ENCODE results near the gene OR2D2.

The OR2D2 gene, protein sequence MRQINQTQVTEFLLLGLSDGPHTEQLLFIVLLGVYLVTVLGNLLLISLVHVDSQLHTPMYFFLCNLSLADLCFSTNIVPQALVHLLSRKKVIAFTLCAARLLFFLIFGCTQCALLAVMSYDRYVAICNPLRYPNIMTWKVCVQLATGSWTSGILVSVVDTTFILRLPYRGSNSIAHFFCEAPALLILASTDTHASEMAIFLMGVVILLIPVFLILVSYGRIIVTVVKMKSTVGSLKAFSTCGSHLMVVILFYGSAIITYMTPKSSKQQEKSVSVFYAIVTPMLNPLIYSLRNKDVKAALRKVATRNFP

DNA sequence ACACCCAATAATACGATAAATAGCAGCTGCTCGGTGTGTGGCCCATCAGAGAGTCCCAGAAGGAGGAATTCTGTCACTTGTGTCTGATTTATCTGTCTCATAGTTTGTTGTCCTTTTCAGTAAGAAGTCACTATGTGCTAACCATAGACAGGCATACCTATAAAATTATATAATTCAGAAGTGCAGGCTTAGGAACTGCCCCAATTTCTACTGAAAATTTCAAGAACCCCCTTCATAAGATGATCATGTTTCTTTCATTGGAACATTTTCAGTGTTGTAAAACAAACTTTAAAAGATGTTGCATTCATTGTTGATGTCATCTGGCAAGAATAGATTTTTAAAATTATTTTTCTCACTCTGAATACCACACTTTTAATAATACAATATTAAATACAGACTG lies at the start of gene OR2D2:
TSS of gene OR2D2 (minus strand) at position 101 of the 400 bp plus-strand sequence. CDS start at position 101, 0 bp downstream.
- Histone ChIP-seq H3K4me3 (ENCODE audit: low read length) (no peak within 1 kb of the TSS), H3K4me1 (ENCODE audit: control insufficient read depth, insufficient read depth, low read length) (no peaks in the 10 kb centered on the region), H3K9ac (ENCODE audit: low read length) (no peak within 1 kb of the TSS), H3K36me3 (ENCODE audit: control insufficient read depth, insufficient read depth, low read length) (no peaks in the 10 kb centered on the region), H3K9me3 (ENCODE audit: control insufficient read depth, low read length) (no peaks in the 10 kb centered on the region), H3K27me3 (ENCODE audit: control insufficient read depth, insufficient read depth, low read length) (no peaks in the 10 kb centered on the region)

DNA sequence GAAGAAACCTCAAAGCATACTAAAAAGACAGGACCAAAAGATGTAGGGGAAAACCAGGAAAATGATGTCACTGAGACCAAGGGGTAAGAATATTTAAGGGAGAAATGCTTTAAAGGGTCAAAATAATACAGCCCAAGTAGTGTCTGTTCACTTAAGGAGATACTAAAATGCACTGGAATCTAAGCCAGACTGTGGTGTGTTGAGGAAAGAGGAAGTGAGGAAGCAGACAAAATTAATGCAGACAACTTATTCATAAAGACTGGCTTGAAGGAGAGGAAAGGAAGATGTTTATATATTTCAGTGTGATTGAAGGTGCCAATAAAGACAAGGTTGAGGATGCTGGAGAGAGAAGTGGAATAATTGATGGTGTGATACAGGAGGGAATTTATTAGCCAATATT lies 49.7 kb upstream of the OR2D2 start:
- H3K4me3 ChIP-seq (ENCODE audit: low read length) = no peak overlapping the region
- H3K4me1 ChIP-seq (ENCODE audit: control insufficient read depth, insufficient read depth, low read length) = no peaks in the 10 kb centered on the region
- no peak overlapping the region for H3K9ac ChIP-seq (ENCODE audit: low read length)
- H3K27me3 ChIP-seq (ENCODE audit: control insufficient read depth, insufficient read depth, low read length) = no peaks in the 10 kb centered on the region
- no peaks in the 10 kb centered on the region for H3K9me3 ChIP-seq (ENCODE audit: control insufficient read depth, low read length)
- H3K36me3 ChIP-seq (ENCODE audit: control insufficient read depth, insufficient read depth, low read length) = no peaks in the 10 kb centered on the region

DNA sequence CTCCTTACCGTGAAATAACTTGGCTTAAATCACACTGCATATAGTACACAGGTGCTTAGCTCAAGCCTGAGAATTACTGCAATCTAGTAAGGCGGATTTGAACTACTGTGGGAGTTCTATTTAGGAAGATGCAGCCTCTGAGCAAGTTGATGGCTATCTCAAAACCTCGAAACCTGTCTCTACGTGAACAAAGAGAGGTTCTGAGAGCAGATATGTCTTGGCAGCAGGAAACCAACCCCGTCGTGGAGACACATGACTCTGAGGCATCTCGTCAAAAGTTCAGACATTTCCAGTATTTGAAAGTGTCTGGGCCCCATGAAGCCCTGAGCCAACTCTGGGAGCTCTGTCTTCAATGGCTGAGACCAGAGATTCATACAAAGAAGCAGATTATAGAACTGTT lies 39.8 kb upstream of the OR2D2 start:
- H3K36me3 ChIP-seq (ENCODE audit: control insufficient read depth, insufficient read depth, low read length) = no peaks in the 10 kb centered on the region
- H3K9me3 ChIP-seq (ENCODE audit: control insufficient read depth, low read length) = no peaks in the 10 kb centered on the region
- peaks cover 5% of the 10 kb centered on the region for H3K4me1 ChIP-seq (ENCODE audit: control insufficient read depth, insufficient read depth, low read length)
- no peak overlapping the region for H3K4me3 ChIP-seq (ENCODE audit: low read length)
- H3K9ac ChIP-seq (ENCODE audit: low read length) = no peak overlapping the region
- H3K27me3 ChIP-seq (ENCODE audit: control insufficient read depth, insufficient read depth, low read length) = no peaks in the 10 kb centered on the region

DNA sequence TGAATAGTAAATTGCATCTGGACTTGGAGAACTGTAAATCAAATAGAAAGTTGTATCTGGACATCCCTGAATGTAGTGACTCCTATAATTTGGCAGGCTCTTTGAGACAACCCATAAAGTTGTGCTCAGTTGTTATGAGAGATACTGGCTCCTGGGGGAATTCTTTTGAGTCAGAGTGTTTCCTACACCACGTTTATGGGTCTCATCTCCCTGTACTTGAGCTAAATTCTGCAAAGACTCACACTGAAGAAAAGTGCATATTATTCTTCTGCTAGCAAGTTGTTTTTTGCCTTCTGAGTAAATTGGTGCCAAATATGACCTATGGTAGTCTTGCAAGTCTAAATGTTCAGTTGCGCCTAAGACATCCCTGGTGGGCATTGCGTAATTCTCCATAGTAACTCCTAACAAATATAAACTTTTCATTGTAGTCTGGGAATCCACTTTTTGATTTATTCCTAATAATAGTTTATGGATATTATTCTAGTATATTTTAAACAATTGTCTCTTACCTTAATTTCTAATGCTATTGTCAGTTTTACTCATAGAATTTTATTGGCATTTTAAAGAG lies 38.9 kb upstream of the OR2D2 start:
- no peaks in the 10 kb centered on the region for H3K27me3 ChIP-seq (ENCODE audit: control insufficient read depth, insufficient read depth, low read length)
- no peak overlapping the region for H3K9ac ChIP-seq (ENCODE audit: low read length)
- H3K4me1 ChIP-seq (ENCODE audit: control insufficient read depth, insufficient read depth, low read length) = peaks cover 5% of the 10 kb centered on the region
- no peak overlapping the region for H3K4me3 ChIP-seq (ENCODE audit: low read length)
- H3K36me3 ChIP-seq (ENCODE audit: control insufficient read depth, insufficient read depth, low read length) = no peaks in the 10 kb centered on the region
- no peaks in the 10 kb centered on the region for H3K9me3 ChIP-seq (ENCODE audit: control insufficient read depth, low read length)

DNA sequence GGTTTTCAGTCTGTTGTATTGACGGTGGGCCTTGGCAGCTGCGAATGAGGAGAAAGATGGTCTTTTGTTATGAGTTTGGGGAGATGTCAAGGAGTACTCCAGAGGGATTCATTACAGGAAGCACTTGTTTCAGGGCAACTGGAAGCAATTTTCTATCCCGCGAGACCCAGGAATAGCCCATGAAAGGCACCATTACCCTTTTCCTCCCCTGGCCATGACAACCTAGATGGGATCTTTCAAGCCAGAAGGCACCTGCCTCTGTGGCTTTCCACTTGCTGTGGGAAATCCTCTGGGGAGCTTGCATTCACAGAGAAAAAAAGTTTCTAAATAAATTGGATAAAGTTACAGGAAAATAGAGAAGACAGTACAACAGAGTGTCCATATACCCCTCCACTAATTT lies 36.6 kb upstream of the OR2D2 start:
- Histone ChIP-seq H3K9me3 (ENCODE audit: control insufficient read depth, low read length) (no peaks in the 10 kb centered on the region), H3K4me1 (ENCODE audit: control insufficient read depth, insufficient read depth, low read length) (peaks cover 5% of the 10 kb centered on the region), H3K9ac (ENCODE audit: low read length) (no peak overlapping the region), H3K27me3 (ENCODE audit: control insufficient read depth, insufficient read depth, low read length) (no peaks in the 10 kb centered on the region), H3K36me3 (ENCODE audit: control insufficient read depth, insufficient read depth, low read length) (no peaks in the 10 kb centered on the region), H3K4me3 (ENCODE audit: low read length) (no peak overlapping the region)

DNA sequence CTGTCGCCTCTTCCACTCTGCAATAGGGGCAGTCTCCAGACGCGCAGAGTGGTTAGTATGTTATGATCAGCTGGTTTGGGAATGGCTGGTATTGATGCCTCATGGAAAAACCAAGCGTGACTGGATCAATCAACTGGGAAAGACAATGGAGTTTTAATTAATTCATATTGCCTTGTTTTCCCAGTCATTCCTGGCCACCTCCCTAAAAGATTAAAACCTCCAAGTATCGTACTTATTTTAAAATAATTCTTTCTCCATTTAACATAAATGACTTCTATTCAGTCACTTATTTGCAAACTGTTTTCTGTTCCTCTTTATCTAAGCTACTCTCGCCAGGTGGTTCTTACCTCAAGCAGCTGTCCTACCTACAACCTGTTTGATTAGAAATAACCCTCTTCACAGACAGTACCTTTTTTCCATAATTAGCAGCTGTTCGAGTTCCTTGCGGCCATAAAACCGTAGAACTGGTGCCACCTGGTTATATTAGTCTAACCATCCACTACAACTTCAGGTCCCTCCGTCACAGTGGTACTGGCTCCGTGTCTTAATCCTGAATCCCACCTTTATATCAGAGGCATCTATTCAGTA lies 34.8 kb upstream of the OR2D2 start:
- H3K9ac ChIP-seq (ENCODE audit: low read length) = peak overlapping the region; percentile 83
- H3K36me3 ChIP-seq (ENCODE audit: control insufficient read depth, insufficient read depth, low read length) = no peaks in the 10 kb centered on the region
- H3K27me3 ChIP-seq (ENCODE audit: control insufficient read depth, insufficient read depth, low read length) = no peaks in the 10 kb centered on the region
- peaks cover 5% of the 10 kb centered on the region for H3K4me1 ChIP-seq (ENCODE audit: control insufficient read depth, insufficient read depth, low read length)
- H3K9me3 ChIP-seq (ENCODE audit: control insufficient read depth, low read length) = no peaks in the 10 kb centered on the region
- peak overlapping the region; percentile 77 for H3K4me3 ChIP-seq (ENCODE audit: low read length)

DNA sequence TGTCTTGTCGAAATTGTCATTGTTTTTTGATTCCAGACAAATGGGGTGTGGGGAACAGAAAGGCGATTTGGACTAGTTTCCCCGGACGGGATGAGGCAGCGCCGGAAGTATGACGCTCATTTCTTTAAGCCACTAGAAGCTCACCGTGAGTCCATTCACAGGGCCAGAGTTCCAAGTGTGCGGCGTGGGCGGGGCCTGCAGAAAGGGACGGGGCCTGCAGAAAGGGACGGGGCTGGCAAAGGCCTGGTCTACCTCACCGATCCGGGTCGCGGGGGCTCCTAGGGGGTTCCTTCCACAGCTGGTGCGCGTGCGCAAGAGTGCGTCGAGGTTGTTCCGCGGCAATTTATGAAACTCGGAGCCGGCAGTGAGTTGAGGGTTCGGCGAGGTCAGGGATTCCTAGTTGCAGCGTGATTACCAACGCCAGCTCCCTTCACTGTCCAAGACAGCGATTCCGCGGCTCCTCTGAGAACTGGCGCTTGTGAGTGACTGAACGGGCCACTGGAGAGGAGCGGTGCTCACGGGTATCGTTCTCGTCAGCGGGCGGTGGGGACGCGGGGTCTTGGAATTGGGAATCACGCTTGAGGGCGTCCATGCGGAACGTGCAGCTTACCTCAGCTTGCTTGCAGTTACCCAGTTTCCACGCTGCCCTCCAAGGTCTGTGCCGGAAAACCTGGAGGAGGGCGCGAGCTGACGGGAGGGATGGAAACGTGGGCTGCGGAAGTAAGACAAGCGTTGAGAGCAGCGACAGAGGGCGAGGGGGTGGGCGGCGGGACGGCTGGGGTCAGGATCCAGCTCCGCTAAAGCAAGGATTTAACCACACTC lies 34.1 kb upstream of the OR2D2 start, which contains the start of gene ZNF215:
TSS of gene ZNF215 (plus strand) at position 219 of the 822 bp plus-strand sequence. CDS start 5,847 bp downstream, outside the sequence.
- Histone ChIP-seq H3K4me3 (ENCODE audit: low read length) (peak within 1 kb of the TSS; percentile 77), H3K9me3 (ENCODE audit: control insufficient read depth, low read length) (no peaks in the 10 kb centered on the region), H3K9ac (ENCODE audit: low read length) (peak within 1 kb of the TSS; percentile 83), H3K4me1 (ENCODE audit: control insufficient read depth, insufficient read depth, low read length) (peaks cover 5% of the 10 kb centered on the region), H3K27me3 (ENCODE audit: control insufficient read depth, insufficient read depth, low read length) (no peaks in the 10 kb centered on the region), H3K36me3 (ENCODE audit: control insufficient read depth, insufficient read depth, low read length) (no peaks in the 10 kb centered on the region)

DNA sequence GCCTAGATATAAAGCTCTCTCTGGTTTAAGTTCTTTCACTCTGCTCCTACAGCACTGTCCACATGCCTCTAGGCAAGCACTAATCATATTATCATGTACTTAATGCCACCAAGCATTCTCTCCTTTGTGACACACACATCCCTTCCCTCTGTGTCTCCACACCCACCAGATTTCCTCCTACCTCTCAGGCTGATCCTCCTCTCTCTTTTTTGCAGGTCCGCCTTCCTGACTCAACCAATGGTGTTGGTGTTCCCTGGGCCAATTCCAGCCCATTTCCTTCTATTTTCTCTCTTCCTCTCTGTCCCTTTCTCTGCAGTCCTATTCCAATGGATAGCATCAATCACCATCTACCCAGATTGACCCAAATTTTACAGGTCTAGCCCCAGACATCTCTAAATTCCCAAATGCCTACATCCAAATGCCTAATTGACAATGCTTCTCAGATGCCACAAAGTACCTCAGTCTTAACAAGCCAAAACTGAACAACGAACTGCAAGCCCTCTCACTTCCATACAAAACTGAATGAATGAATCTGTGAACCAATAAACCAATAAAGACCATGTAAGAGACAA lies 33.4 kb upstream of the OR2D2 start:
- H3K4me3 ChIP-seq (ENCODE audit: low read length) = peak overlapping the region; percentile 77

DNA sequence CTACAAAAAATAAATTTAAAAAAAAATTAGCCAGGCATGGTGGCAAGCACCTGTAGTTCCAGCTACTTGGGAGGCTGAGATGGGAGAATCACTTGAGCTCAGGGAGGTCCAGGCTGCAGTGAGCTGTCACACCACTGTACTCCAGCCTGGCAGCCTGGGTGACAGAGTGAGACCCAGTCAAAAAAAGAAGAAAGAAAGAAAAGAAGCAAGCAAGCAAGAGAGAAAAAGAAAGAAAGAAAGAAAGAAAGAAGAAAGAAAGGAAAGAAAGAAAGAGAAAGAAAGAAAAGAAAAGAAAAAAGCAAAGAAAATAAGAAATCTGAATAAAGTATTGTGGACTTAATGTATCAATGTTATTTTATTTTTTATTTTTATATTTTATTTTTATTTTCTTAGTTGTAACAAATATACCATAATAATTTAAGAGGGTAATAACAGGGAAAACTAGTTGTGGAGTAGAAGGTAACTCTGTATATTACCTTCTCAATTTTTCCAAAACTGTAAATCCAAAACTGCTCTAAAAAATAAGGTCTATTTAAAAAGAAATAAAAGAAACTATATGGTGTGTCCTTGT lies 32.8 kb upstream of the OR2D2 start:
- Histone ChIP-seq H3K4me1 (ENCODE audit: control insufficient read depth, insufficient read depth, low read length) (peaks cover 5% of the 10 kb centered on the region), H3K36me3 (ENCODE audit: control insufficient read depth, insufficient read depth, low read length) (no peaks in the 10 kb centered on the region), H3K4me3 (ENCODE audit: low read length) (no peak overlapping the region), H3K9ac (ENCODE audit: low read length) (no peak overlapping the region), H3K9me3 (ENCODE audit: control insufficient read depth, low read length) (no peaks in the 10 kb centered on the region), H3K27me3 (ENCODE audit: control insufficient read depth, insufficient read depth, low read length) (no peaks in the 10 kb centered on the region)

More for the DNA sequence above, 33.4 kb upstream of the OR2D2 start:
- H3K9me3 ChIP-seq (ENCODE audit: control insufficient read depth, low read length) = no peaks in the 10 kb centered on the region
- H3K27me3 ChIP-seq (ENCODE audit: control insufficient read depth, insufficient read depth, low read length) = no peaks in the 10 kb centered on the region
- H3K9ac ChIP-seq (ENCODE audit: low read length) = peak overlapping the region; percentile 83
- H3K4me1 ChIP-seq (ENCODE audit: control insufficient read depth, insufficient read depth, low read length) = peaks cover 5% of the 10 kb centered on the region
- H3K36me3 ChIP-seq (ENCODE audit: control insufficient read depth, insufficient read depth, low read length) = no peaks in the 10 kb centered on the region

DNA sequence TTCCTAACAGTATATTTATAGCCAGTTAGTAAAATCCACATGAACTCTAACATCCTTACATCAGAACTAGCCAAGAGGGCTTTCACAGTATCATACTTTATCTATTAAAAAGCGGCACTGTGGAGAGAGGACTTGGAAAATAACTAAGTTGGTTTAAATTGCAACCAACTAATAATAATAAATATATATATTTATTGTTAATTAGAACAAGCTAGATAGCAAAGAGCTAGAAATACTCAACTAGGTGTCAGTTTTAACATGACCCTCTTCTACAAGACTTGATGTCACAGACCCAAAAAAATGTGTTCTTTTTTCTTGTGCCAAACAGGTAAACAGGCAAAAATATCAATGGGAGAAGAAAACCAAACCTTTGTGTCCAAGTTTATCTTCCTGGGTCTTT lies 28.4 kb upstream of the OR2D2 start, which contains the start of gene OR2D3:
TSS of gene OR2D3 (plus strand) at position 301 of the 400 bp plus-strand sequence. CDS start at position 301, 0 bp downstream.
- H3K36me3 ChIP-seq (ENCODE audit: control insufficient read depth, insufficient read depth, low read length) = no peaks in the 10 kb centered on the region
- no peaks in the 10 kb centered on the region for H3K27me3 ChIP-seq (ENCODE audit: control insufficient read depth, insufficient read depth, low read length)
- no peaks in the 10 kb centered on the region for H3K9me3 ChIP-seq (ENCODE audit: control insufficient read depth, low read length)
- H3K4me3 ChIP-seq (ENCODE audit: low read length) = no peak within 1 kb of the TSS
- H3K4me1 ChIP-seq (ENCODE audit: control insufficient read depth, insufficient read depth, low read length) = no peaks in the 10 kb centered on the region
- H3K9ac ChIP-seq (ENCODE audit: low read length) = no peak within 1 kb of the TSS

DNA sequence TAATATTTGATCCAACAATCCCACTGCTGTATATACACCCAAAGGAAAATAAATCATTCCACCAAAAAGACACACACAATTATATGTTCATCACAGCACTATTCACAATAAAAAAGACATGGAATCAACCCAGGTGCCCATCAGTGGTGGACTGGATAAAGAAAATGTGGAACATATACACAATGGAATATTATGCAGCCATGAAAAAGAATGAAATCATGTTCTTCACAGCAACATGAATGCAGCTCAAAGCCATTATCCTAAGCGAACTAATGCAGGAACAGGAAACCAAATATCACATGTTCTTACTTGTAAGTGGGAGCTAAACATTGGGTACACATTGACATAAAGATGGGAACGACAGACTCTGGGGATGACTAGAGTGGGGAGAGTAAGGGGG lies 27.4 kb upstream of the OR2D2 start:
- Histone ChIP-seq H3K27me3 (ENCODE audit: control insufficient read depth, insufficient read depth, low read length) (no peaks in the 10 kb centered on the region), H3K9ac (ENCODE audit: low read length) (no peak overlapping the region), H3K4me1 (ENCODE audit: control insufficient read depth, insufficient read depth, low read length) (no peaks in the 10 kb centered on the region), H3K36me3 (ENCODE audit: control insufficient read depth, insufficient read depth, low read length) (no peaks in the 10 kb centered on the region), H3K4me3 (ENCODE audit: low read length) (no peak overlapping the region), H3K9me3 (ENCODE audit: control insufficient read depth, low read length) (no peaks in the 10 kb centered on the region)
